LNCAP (cell line): ENCODE results near the gene TMEM44.

Experiments
- TF ChIP-seq, protein P1 (sequence below): fragments of 450-650 bp; IDR thresholded peaks from 2 replicates; pipeline ENCODE4 v1.5.1; 2017; ENCODE audit warnings: mild to moderate bottlenecking

The TMEM44 gene

DNA sequence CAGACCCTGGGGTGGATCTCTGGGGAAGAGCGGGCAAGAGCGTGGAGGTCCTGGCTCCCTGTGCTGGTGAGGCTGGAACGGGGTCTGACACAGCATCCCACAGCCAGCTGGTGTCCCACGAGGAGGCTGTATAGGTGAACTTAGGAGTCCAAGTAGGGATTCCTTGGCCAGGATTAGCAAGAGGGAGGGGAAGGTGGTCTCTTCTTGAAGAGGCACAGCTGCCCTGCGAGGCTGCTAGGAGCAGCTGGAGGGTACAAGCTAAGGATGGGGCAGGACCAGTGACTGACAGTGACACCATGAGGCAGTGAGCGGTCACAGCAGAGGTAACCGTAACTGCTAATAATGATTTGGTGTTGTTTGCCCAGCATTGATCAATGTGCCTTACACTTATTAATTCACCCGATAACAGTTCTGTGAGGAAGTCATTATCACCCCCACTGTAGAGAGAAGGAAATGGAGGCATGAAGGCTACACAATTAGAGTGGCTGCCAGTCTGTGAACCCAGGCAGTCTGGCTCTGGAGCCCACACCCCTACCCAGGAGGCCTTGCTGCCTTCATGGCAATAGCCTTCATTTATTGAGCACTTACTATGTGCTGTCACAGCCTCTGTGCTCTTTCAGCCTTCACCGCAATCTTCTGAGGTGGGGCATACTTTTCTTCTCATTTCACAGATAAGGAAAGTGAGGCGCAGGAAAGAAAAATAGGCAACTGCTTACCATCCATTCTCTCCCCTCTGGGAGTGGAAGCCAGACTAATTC is 59.4 kb downstream of the TMEM44 start:
- TF ChIP-seq, protein P1, sequence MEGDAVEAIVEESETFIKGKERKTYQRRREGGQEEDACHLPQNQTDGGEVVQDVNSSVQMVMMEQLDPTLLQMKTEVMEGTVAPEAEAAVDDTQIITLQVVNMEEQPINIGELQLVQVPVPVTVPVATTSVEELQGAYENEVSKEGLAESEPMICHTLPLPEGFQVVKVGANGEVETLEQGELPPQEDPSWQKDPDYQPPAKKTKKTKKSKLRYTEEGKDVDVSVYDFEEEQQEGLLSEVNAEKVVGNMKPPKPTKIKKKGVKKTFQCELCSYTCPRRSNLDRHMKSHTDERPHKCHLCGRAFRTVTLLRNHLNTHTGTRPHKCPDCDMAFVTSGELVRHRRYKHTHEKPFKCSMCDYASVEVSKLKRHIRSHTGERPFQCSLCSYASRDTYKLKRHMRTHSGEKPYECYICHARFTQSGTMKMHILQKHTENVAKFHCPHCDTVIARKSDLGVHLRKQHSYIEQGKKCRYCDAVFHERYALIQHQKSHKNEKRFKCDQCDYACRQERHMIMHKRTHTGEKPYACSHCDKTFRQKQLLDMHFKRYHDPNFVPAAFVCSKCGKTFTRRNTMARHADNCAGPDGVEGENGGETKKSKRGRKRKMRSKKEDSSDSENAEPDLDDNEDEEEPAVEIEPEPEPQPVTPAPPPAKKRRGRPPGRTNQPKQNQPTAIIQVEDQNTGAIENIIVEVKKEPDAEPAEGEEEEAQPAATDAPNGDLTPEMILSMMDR: peak; percentile 57

DNA sequence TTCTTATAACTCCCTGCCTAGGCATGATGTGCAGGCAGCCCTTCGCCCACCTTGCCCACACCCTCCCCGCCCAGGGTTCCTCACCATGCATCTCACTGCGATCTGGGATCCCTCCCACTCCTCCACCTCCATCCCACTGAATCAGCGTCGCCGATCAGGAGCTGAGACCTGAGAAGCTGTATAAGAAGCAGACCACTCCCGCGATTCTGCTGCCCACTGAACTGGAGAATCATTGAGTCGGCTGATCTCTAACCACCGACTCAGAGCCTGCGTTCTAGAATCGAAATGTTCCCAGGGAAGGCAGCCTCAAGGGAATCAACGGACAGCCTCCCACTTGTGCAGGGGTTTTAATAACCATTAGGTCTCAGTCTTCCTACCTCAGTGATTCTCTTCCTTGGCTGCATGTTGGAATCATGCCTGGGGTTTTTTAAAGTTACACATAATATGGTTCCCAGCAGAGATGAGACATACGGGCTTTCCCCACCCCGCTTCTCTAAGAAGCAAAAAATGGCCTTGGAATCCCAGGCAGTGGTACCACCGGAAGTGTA is 60.2 kb downstream of the TMEM44 start:
- TF ChIP-seq, protein P1: no peak

DNA sequence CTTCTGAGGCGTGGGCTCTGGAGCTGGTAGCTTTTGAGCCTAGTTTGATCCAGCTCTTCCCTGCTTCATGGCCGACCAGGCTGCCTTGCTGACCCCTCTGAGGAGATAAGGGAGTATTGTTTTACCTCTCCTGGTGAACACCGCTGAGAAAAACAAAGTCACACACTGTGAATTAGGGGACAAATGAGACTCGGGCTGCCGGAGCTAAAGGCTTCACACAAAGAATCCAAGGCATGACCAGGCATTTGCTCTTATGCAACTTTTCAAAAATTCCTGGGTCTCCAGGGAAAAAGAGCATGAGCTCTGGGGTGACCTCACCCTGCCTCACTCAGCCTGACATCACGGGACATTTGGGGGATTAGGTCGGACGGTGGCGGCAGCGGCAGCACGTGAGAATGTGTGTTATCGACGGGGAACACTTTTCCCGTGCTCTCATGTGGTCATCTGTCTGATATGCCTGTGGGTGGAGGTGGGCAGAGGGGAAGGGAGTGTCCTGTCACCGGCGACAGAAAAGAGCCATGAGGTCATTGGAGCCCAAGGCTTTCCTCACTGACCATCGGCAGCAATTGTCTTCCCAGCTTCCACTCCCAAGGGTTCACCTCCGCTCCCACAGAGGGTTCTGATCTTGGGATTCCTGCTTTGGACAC is 61.0 kb downstream of the TMEM44 start:
- TF ChIP-seq, protein P1: no peak

DNA sequence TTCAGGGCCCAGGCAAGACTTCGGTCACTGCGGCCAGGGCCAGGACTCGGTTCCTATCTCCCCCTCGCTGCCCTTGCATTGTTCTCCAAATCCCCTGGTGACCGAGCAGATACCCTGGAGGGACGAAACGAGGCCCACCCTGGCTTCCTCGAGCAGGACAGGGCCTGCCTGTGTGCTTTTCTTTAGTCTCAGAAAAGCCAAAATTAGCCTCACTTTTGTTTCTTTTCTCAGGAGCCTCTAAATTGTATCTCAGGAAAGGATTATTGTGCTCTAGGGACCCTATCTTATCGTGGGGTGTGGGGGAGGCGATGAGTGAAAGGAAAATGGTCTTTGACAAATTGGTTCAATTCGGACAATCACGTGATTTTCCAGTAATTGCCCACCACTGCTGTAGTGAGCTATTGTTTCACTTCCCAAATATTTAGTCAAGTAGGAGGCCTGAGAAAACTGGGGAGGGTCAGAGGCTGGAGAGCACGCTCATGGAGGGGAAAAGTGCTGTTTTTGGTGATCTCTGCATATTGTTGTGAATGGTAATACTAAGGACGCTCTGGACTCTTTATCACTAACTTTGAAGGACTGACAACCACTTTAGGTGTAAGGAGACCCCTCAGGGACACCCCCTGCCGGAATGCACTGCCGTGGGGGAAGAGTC is 61.6 kb downstream of the TMEM44 start:
- TF ChIP-seq, protein P1: no peak

DNA sequence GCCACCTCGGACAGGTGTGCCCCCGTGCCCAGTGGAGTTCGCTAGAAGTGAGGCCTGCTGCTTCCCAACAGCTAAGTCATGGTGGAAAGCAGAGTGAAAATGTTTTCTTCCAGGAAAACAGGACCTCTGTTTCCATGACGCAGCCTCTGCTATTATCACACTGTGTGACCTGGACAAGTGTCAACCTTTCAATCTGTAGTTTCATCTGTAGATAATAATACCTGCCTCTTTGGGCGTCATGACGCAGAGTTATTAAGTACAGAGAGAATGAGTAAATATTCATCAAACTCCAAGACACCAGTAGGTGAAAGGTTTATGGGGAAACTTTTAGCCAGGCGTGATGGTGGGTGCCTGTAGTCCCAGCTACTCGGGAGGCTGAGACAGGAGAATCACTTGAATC is 62.3 kb downstream of the TMEM44 start:
- TF ChIP-seq, protein P1: no peak

DNA sequence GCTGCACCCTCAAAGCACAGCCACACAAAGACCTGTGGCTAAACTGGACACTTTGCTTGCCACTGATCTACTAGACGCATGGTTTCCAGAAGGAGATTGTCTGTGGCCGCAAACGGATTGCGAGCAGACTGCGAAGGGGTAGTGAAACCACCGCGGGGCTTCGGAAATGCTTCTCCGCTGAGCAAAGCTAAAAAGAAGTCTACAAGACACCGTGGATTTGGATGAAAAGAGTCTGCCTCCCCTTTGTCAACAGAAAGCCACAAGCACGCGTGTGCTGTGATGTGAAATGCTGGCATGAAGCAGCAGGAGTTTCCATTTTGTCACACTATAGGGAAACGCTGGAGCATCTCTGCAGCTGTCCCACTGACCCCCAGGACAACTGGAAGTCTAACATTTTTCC is 63.0 kb downstream of the TMEM44 start:
- TF ChIP-seq, protein P1: no peak

DNA sequence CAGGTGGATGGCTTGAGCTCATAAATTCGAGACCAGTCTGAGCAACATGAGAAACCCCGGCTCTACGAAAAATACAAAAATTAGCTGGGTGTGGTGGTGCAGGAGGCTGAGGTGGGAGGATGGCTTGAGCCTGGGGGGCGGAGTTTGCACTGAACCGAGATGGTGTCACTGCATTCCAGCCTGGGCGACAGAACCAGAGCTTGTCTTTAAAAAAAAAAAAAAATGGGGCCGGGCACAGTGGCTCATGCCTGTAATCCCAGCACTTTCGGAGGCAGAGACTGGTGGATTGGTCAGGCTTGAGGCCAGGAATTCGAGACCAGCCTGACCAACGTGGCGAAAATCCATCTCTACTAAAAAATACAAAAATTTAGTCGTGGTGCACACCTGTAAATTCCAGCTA is 64.0 kb downstream of the TMEM44 start:
- TF ChIP-seq, protein P1: no peak
